Stimulated activated CD4-positive, alpha-beta T cell treated with anti-CD3 and anti-CD28 coated beads, Interleukin-2, amount 100 ng/mL, for 24 hours (primary cell): ENCODE data around the gene PRMT7.
"Not testable (repeated sequence)": the region's sequence is repeated elsewhere in the genome, so short reads cannot be mapped to it uniquely, and the experiment has no call there.

Experiments
- DNase-seq, 2 donors: peaks; one replicate each; pipeline ENCODE4 v3.0.0-alpha.2; 2020

PRMT7 gene

DNA sequence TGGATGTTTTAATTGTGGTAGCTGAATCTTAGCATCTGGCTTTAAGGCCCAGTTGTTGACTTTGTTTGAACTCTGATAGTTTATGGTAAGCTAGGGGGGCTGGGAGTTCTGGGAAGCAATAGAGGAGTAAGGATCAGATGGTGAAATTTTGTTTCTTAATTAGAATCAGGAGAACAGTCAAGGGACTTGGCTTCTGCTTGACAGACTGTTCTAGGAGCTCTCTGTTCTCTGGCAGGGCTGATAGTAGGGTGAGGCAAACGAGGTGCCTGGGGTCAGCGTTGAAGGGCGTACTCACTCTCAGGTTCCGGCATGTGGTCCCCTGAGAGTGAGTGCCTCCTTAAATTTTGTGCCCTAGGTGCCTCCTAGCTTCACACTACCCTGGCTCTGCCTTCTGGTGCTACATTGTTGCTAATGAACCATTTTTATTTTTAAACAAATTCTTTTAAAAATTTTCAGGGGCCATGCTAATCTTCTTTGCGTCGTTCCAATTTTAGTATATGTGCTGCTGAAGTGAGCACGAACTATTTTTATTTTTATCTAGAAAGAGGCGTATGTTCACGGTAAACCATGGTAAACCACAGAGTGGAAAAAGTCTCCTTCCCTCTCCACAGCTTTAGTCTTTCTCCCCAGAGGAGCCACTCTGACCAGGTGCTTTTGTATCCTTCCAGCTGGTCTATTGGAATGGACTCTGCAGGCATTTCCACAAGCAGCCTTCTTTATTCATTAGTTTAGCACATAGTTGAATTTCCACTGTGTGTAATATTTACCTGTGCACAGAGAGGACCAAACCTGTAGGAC is 26.8 kb upstream of the PRMT7 start:
- DNase-seq, result no peak

DNA sequence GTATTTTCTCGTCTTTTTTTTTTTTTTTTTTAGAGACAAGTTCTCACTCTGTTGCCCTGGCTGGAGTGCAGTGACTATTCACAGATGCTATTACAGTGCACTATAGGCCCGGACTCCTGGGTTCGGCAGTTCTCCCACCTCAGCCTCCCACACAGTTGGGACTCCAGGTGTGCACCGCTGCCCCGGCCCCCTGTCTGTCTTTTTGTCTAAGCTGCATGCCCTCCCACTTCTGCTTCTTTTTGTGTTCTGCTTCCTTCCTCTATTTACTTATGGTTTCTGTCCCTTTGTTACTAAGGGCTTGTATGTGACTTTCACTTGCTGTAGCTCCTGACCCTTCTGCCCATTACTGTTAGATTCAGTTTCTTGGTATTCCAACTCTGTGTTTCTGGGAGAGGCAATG is 26.0 kb upstream of the PRMT7 start:
- no peak for DNase-seq

DNA sequence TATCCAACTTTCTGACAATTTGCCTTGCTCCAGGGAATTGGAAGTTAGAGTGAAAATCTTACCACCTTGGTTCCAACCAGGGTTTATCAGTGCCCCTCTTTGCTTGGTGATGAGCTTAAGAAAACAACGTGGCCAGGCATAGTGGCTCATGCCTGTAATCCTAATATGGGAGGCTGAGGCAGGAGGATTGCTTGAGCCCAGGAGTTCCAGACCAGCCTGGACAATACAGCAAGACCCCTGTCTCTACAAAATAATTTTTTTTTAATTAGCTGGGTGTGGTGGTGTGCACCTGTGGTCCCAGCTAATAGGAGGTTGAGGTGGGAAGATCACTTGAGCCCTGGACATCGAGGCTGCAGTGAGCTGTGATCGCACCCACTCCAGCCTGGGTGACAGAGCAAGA is 25.1 kb upstream of the PRMT7 start:
- DNase-seq, result no peak

DNA sequence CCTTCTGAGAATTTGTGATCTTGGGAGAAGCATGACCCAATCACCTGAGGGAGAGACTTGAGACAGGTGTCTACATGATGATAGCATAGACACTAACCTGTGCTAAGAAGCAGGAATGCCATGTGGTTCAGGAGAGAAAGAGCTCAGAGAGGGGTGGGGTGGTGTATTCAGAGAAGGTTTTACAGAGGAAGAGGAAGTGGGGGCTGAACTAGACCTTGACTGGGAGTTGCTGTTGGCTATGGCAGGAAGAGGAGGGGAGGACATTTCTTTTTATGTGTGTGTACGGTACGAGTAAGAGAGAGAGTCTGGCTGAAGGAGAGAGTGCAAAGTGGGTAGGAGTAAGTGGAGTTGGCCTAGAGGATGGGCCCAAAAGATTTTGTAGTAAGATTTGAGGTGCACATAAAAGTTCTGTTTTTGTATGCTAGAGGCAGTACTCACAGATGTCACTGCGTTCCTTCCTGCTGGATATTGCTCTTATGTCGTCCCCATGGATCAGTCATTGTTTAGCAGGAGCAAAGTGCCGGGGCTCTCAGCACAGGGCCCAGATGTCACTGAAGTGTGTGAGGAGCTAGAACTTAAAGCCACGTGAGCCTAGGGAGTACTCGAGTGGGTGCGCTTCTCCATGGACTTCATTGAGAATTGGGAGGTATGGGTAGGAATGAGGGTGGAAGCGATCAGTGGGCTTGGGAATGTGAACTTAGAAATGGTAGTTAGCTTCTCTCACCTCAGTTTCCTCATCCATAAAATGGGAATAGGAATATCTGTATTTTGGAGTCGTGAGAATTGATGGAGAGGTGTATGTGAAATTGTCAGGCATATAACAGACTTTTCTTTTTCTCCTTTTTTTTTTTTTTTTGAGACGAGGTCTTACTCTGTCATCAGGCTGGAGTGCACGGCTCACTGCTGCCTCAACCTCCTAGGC is 24.4 kb upstream of the PRMT7 start:
- no peak for DNase-seq

DNA sequence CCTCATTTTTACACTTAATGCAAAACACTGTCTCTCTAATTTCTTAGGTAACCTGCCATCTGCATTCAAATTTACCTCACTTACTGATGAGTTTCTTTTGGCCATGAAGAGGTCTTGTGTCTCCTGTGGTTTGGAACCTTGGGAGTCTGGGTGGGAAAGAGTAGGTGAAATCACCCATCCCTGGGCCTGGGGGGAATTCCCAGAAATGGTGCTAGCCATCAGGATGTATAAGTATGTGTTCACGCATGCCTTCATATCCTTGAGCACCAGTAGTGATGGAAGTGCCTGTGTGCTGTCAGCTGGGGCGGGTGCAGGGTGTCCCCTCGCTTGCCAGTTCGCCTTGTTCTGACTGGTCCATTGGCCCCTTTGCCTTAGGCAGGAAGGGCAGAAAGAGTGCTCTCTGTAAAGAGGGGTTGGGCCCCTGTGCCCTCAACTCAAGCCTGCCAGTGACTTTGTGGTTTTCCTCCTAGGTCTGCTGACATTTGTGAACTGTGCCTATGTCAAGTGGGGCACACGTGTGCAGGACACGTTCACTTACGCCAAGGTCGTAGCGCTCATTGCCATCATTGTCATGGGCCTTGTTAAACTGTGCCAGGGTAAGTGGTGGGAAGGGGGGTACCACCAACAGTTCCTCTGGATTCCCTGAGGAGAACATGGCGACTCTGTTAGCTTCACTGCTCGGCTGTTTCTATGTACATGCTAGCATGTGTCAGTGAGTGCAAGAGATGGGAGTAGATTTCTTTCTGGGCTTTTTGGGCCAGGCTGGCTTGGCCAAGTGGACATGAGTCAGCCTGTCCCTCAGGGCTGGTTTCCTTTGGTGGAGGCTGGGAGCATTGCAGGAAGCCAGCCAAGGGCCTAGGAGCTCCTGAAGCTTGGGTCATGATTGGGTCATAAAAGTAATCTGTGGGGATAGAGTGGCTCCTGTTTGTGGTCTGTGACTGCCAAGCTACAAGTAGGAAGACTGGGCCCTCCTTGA is 23.3 kb upstream of the PRMT7 start:
- peak in 1 of 2 donors; percentile 27 for DNase-seq

DNA sequence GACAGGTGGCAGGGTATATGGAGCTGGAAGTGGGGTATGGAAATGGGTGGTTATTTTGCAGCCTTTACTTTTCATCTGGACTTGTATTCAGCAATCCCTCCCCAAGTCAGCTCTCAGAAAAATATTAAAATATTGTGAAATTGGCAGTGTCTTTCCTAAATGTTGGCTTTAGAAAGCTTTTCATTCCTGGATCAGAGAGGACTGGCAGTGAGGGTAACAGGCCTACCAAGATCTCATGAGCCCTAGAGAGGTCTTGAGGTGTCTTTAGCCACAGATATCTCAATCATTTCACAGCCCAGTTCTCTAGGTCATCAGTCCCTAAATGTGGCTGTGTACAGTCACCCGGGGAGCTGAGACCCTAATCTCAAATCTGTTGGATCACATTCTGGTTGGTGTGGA is 22.6 kb upstream of the PRMT7 start:
- DNase-seq, result no peak

DNA sequence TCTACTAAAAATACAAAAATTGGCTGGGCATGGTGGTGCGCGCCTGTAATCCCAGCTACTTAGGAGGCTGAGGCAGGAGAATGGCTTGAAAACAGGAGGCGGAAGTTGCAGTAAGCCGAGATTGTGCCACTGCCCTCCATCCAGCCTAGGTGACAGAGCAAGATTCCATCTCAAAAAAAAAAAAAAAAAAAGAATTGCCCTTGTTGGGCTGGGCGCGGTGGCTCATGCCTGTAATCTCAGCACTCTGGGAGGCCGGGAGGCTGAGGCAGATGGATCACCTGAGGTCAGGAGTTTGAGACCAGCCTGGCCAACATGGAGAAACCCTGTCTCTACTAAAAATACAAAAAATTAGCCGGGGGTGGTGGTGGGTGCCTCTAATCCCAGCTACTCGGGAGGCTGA is 22.0 kb upstream of the PRMT7 start:
- DNase-seq, result not testable (repeated sequence)

DNA sequence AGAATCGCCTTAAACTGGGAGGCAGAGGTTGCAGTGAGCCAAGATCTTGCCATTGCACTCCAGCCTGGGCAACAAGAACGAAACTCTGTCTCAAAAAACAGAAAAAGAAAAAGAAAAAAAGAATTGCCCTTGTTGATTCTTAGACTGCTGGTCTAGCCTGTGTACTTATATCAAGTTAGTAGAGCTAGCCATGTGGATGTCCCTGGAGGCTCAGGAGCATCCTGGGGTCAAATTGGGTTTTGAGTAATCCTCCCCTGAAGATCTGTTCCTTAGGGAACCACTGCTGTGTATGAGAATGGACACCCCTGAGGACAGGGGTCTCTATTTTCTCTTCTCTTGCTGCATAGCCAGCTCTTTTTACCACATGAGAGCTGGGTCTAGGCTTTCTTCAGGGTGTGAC is 21.6 kb upstream of the PRMT7 start:
- DNase-seq, result no peak

DNA sequence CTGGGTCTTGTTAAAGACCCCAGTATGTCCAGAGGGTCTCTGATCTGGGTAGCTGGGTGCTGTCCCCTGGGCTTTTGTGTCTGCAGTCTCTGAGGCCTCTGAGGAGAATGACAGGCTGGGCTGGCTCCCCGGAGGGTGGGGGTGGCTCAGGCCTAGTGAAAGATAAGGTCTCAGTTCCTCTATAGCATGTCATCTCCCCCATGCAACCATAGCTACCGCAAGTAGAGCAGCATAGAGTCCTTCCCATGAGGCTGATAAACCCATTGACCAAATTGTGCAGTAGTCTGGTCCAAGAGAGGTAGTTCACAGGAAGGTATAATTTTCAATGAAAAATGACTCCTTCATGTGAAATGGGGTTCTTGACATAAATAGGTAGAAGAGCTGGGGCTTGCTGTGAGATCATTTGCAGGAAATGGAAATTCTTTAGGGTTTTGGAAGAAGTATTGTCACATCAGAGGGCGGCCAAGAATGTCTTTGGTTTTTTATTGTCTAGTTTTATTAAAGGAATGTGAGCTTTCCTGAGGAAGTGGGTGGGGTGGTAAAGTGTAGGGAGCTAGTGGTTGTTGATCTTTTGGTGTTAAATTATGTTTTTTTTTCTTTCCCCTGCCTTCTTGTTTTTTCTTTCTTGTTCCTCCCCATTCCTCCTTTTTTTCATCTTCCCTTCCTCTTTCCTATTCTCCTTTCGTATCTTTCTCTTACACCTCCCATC is 21.0 kb upstream of the PRMT7 start:
- peak; percentile 54 to 65 for DNase-seq

DNA sequence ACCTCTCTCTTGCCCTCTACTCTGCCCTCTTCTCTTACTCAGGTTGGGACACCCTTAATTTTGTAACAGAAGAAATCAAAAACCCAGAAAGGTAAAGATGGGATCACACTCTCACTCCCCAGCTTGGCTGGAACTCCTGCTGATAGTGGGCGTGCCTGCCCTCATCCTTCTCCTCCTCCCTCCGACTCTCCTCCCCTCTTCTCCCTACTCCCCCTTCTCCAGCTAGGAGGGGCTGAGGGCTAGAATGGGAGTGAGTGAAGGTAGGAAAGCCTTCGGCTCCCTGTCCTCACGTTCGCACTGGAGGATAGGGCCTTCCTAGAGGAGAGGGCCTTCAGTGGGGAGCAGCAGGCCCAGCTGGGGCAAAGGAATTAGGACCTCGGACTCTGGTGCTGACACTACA is 20.4 kb upstream of the PRMT7 start:
- no peak for DNase-seq

DNA sequence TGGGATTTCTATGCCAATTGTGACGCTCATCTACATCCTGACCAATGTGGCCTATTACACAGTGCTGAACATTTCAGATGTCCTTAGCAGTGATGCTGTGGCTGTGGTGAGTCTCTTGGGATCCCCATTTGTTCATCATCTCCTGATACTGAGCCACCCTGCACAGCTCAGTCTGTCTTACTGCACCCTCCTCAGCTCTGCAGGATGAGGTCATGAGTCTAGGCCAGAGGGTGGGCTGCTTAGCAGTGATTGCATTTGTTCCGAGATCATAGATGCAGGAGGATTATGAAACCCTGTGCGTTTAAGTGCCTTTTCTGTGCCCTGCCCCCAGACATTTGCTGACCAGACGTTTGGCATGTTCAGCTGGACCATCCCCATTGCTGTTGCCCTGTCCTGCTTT is 19.6 kb upstream of the PRMT7 start:
- DNase-seq, result no peak

DNA sequence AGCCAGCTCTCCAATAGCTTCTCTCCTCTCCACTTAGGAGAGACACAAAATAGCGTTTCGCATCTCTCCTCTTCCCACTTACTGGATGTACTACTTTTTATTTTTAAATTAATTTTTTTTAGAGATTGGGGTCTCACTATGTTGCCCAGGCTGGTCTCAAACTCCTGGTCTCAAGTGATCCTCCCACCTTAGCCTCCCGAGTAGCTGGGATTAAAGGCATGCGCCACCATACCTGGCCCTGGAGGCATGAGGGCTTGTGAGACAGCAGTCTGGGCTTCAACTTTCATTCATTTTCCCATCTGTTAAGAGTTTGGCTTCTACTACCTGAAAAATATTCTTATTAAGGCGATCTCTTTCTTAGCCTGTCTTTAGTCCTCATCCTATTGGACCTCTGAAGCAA is 18.4 kb upstream of the PRMT7 start:
- no peak for DNase-seq

DNA sequence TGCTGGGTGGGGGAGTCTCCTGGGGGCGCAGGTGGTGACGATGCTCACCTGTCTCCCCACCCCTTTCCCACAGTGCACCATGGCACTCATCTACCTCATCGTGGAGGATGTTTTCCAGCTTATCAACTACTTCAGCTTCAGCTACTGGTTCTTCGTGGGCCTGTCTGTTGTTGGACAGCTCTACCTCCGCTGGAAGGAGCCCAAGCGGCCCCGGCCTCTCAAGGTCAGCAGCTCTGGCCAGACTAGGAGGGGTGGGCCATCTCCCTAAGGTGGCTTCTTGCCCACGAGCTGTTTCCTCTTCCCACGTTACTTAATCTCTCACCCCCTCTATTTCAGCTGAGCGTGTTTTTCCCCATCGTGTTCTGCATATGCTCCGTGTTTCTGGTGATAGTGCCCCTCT is 14.5 kb upstream of the PRMT7 start:
- DNase-seq, result no peak

DNA sequence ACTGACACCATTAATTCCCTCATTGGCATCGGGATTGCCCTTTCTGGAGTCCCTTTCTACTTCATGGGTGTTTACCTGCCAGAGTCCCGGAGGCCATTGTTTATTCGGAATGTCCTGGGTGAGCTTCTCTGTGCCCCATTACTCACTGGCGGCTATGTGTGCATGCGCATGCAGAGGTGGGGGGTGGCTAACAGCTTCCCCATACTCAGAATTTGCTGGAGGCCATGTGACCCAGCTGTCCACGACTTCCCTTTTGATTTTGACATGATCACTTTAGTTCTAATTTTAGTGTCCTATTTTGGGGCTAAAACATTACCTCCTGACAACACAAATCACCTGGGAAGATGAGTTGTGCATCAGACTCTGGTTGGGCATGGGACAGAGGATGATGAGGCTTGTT is 14.1 kb upstream of the PRMT7 start:
- no peak for DNase-seq

DNA sequence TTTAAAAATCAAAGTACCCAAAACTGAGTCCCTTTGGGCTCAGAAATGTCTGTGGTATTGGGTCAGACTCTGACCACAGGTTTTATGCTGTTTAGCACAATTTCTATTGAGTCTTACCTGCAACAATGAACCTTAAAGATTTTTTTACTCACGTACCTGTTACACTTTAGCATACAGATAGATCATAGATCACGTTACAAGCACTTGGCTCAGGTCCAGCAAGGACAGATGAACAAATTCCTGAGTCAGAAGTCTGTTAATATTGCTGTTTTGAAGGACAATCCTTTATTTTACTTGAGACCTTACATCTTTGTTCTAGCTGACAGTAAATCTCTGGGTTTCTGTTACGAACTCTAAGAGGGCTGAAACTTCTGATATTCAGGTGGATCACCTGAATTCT is 12.9 kb upstream of the PRMT7 start:
- DNase-seq, result no peak

DNA sequence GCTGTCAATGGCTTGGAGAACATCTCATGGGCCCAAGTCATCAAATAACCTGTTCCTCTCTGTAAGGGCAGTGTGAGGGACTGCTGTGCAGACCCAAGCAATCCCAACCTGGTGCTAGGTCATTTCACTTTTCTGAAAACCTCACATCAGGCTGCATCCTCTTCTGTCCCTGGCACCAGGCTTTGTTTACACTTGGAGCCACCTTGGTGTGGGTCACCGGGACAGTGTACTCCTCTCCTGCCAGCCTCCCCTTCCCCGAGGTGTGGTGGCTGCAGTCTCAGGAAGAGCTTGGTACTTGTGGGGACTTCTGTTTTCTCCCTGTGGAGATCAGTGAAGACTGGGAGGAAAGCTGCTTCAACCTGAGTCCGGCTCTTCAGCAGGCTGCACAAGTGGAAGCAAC is 12.5 kb upstream of the PRMT7 start:
- no peak for DNase-seq

DNA sequence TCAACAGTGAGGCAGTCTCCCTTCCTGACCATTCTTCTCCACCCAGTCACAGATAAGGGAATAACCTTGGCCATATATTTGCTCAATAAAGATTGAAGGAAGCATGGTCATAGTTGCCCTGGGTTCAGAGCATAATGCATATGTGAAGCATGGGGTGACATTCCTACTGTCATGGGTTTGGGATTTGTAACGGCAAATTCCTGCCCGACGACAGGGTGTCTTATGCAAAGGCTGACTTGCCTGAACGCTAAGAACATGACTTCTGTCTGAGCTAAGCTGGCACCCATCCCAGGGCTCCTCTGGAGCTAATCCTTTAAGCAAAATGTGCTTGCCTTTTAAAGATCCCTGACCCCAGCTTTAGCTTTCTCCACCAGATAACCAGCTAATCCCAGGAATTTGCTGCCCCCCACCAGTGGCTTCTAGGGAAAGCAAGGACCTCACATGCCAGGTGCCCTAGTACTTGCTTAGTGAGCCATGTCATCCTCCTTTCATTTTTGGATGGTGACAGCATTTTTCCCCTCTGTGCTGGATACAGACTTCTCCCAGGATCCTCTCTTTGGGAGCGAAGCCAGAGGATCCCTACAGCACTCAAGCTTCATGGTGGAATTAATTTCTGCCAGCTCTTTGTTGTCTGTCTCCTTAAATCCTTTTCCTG is 11.8 kb upstream of the PRMT7 start:
- no peak for DNase-seq

DNA sequence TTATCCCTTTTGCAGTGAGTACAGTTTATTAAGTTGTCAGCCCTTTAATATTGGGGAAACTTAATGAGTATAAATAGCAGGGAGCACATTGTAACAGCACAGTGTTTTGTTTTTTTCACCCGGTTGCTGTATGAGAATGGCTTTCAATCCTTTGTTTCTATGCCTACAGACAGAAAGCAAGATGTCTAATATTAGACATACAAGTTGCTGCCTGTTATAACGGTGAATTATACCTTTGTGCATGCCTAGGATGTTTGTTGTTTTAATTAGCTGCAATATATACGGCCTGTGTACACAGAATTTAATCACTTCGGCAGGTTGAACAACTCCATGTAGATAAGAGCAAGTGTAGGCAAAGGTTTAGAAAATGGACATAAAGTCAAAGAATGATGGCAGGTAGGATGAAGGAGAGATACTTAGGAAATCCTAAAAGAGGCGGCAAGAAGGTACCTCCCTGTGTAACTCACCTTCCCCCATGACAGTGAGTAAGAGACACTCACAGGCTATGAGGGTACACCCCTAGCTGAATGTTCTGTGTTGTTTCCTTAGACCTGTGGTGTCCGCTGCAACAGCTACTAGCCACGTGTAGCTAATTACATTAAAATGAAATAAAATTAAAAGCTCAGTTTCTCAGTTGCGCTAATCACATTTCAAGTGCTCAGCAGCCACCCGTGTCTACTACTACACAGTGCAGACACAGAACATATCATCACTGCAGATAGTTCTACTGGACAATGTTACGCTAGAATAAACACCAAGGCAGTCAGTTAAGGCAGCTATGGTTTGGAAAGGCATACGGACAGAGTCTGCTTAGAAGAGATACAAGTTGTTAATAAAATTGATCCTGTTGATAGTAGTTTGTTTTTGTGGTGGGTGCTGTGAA is 11.0 kb upstream of the PRMT7 start:
- no peak for DNase-seq

DNA sequence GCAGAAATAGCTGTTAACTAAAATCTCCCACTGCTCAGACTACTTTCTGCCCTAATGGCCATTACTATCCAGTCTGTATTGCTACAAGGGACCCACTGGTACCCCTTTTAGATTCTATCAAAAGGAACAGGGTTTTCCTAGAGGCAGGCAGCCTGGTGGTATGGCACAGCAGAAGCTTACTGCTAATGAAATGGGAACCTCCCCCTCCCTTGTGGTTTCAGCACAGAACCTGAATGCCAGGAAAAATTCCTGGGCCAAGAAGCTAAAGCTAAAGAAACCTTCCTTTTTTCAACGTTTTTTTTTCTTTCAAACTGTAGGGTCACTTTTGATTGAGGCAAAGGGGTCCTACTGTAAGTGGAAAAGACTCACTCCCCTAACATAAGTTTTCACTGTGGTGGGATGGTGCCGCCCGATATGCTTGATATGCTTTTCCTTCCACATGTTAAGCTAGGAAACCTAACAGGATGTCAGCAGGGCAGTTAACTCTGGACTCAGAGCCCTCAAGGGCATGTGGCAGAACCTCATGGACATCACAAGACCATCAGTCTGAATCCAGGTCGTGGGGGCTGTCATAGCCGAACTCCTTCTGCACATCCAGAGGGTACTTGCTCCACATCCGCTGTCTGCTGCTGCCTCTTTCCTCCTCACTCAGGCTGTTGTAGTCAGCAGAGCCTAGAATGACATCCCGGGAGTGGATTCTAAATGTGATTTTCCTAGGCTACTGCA is 9.9 kb upstream of the PRMT7 start:
- no peak for DNase-seq

DNA sequence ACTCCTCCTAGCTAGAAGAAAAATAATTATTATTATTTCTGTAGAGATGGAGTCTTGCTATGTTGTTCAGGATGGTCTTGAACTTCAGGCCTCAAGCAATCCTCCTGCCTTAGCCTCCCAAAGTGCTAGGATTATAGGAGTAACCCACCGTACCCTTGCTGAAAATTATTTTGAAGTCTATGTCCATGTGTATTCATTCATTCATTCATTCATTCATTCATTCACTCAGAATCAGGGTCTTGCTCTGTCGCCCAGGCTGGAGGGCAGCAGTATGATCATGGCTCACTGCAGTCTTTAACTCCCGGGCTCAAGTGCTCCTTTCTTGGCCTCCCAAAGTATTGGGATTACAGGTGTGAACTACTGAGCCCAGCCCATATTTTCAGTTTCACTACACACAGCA is 4.2 kb upstream of the PRMT7 start:
- DNase-seq, result no peak
